Measurements from ENCODE around the gene TANGO2.

GRCh38 chr22:20004464-20004863 lies 16.4 kb upstream of the TANGO2 start:
- TF ChIP-seq CTCF (IDR thresholded peaks at IDR 0.05), result no peak
- TF ChIP-seq POLR2A (IDR thresholded peaks at IDR 0.05), result no peak

All from body of pancreas (tissue), 4 donors.